HG03521 (cell line): ENCODE data around the gene KIAA0753.

Source experiments
- ATAC-seq: cut with Tn5 transposase; IDR thresholded peaks from one replicate; pipeline ENCODE4 v1.9.1; 2021; ENCODE audit warnings: mild to moderate bottlenecking, moderate library complexity; ENCODE audit not compliant: unreplicated experiment

KIAA0753 gene

DNA sequence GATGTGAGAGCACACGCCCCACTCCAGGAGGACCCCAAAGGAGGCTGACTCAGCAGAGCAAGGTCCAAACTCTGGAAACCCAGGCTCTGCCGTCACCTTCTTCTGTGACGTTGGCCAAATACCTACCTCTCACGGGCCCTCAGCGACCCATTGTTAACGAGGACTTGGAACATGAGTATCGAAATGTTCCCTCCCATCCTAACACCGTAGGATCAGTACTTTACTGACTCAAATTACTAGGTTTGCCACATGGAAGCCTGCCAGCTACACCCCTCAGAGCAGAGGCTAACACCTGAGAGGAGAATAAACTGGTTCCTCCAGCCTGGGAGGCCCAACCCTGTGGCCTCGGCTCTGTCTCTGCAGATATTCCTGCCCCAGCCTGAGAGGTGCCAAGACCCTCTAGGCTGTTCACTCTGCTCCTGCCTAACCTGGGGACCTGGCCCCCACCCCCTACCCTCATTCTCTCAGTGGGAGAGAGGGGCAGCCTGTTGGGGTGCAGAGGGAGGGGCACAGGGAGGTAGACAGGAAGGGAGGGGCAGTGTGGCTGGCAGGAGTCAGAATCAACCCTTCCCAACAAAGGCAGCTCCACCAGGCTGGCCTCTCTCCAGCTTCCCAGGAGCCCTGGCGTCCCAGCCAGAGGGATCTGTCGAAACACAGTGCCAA lies 88.5 kb downstream of the KIAA0753 start:
- no peak for ATAC-seq

DNA sequence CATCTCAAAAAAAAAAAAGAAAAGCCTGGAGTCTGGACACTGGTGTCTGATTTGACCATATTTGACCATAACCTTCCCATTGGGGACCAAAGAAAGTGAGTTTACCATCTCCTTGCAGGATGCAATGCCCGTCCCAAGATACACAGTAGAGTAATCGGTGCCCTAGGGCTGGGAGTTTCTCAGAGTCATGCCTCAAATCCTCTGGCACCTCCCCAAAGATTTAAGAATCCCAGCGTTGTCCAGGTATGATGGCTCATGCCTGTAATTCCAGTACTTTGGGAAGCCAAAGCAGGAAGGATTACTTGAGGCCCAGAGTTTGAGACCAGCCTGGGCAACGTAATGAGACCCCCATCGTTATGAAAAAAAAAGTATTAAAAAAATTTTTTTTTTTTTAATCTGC lies 89.2 kb downstream of the KIAA0753 start:
- ATAC-seq, result no peak

DNA sequence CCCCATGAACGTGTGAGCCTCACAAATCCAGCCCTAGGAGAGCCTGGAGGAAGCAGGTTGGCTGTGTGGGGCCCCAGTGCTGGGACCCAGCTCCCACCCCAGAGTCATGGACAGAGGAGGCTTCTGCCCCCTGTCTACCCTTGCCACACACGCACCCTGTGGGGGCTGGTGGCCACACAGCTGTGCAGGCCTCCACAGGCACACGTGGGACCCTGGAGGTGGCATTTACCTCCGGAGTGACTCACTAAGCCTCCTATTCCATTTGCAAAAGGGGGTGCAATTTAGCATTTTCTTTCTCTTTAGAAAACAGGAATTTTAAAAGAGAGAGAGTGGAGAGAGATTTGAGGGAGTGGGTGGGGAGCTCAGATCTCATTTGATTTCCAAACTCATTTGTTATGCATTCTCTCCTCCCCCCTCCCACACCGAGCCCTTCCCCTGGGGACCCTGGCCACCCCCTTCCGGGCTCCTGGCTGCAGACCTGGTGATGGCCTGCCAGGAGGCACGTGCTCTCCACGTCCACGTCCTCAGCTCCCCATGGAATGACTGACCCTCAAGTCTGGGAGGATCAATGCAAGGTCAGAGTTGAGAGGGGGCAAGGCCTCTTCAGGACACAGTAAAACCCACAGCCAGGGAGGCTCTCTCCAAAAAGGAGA lies 91.0 kb downstream of the KIAA0753 start:
- no peak for ATAC-seq

DNA sequence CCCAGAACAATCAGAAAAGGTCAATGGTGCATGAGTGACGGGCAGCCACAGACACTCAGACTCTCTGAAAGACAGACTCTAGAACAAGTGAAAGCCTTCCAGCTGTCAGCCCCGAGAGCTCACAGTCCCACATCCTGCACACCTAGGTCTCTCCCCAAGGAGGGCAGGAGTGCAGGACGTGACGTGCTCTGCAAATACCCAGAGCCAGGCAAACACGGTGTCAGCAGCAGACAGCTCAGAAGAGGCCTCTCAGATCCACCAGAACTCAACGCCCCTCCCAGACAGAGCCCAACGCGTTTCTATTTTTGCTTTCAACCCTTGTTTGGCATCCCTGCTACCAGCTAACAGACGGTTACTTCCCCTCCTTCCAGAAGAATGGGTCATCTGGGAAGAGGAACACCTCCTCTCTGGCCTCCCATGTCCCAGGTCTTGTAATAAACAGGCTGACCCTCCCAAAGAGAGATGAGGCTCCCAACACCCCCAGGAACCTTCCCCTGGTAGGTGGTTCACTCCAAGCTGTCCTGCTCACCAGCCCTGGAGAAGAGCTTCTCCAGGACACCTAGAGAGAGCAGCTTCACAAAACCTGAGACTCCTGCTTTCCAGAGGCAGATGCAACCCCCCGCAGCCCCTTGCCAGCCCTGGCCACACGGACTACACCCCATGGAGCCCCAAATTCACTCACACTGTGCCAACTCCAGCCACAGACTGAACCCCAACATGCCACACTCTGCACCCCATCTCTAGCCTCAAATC lies 91.8 kb downstream of the KIAA0753 start:
- ATAC-seq, result no peak

DNA sequence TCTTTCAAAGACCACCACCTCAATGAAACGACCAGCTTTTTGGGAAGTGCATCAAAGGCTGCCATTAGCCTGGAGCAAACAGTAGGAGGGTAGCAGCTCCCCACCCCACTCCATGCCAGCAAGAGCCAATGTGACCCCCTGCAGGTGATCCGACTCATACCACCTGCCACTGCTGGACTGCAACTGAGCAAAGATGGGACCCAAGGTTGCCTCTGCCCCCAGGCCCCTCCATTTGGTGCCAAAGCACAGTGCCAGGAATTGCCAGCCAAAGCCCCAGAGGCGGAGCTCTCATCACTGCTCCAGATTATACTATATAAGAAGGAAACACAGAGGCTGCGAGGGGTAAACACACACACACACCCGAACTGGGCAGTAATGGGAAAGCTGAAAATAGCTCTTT lies 92.5 kb downstream of the KIAA0753 start:
- no peak for ATAC-seq

DNA sequence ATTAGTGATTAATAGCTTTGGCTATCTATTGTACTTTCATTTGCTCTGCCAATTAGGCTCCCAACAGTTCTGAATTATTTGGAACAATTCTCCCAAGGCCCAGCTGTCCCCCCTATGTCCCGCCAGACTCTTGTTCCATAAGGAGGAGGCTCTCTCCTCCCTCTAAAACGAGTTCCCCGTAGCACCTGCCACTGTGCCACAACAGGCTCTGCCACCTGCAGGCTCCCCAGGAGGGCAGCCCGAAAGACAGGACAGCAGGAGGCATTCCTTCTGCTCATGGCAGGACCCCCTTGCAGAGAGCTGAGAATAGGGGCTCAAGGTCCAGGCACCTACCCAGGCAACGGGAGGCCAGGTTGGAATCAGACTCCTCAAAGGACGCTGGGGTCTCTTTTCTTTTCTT lies 93.2 kb downstream of the KIAA0753 start:
- no peak for ATAC-seq

DNA sequence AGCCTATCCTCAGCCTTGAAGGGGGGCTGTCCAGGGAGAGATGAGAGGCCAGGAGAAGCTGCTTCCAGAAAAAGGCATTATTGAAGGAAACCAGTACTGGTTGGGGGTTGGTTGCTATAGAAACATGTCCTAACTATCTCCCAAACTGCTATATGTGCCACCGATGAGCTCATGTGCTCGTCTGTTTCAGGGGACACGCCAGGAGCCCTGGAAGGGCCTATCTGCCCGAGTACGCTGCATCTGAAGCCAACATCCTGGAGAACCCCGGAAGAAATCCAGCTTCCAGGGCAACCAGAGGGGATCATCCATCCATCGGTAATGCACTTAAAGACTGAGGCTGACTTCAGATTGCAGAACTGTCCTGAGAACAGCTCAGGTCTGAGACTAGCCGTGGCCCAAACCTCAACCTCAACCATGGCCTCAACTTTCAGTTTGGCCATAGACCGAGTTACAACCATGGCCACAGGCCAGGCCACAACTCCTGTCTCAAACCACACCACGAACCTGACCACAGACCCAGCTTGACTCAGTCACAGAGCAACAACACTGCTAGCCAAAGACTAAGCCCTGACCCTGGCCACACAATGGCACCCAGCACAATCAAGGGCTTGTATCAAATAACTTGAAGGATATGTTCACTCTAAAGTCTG lies 94.3 kb downstream of the KIAA0753 start:
- ATAC-seq, result no peak

DNA sequence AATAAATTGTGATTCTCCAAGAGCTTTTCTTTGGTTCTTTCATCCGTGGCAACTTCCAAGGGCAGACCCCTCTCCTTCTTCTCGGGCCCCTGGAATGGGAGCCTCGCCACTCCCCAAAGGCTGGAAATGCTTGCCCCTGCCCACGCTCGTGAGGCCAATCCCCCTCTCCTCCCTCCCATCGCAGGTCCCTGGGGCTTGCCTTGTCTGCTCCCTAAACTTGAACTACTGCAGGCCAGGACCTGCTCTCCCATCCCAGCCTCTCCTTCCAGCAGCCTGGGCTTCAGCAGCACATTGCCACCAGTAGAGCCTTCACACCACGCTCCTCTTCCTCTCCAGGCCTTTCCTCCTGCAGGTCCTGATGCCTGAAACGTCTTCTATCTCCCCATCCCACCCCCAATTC lies 95.2 kb downstream of the KIAA0753 start:
- no peak for ATAC-seq

DNA sequence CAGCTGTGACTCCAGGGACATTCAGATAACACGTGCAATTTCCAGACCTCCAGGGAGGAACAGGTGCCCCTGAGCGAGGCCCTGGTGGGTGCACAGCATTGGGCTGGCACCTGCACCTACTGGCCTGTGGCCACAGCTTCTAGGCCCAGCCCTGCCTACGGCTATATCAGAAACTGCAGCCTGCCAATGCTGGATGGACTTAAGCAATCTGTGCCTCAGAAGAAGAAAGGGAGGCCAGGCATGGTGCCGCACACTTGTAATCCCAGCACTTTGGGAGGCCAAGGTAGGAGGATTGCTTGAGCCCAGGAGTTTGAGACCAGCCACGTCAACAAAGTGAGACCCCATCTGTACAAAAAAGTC lies 96.5 kb downstream of the KIAA0753 start:
- ATAC-seq, result no peak

DNA sequence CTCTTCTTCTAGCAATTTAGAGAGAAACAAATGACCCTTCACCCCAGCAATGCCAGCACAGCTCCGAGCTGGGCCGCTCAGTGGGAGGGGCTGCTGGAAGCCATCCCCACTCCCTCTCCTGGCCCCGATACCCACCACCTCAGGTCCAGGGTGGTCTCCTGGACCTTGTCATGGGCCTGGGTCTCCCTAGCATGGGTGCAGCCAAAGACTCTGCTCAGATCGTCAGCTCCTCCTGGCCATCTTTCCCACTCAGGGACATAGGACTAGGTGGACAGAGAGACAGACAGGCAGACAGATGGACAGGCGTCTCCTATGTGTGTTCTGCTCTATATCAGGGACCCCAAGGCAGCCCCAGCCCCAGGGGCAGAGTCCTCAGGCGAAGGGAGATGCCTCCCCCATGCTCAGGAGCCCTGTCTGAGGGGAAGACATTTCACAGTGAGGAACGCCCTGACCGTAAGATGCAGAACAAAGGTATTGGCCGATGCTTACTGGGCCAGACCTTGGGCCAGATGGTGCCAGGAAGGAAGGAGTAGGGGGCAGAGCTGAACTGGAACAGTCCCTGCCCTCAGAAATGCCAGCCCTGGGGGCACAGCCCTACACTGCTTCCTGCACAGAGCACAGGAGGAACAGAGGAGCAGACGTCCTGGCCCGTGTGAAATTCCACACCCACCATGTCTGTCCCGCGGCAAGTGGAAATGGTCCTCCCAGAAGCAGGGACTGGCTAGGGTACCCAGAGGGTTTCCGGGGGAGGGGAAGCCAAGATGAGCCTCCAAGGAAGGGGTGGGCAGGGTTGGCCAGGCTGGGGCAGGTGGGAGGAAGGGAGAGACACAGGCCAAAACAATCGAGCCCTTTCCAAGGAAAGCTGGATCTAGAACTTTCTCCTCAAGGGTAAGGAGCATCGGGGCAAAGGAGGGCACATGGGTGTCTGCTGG lies 97.2 kb downstream of the KIAA0753 start:
- no peak for ATAC-seq

DNA sequence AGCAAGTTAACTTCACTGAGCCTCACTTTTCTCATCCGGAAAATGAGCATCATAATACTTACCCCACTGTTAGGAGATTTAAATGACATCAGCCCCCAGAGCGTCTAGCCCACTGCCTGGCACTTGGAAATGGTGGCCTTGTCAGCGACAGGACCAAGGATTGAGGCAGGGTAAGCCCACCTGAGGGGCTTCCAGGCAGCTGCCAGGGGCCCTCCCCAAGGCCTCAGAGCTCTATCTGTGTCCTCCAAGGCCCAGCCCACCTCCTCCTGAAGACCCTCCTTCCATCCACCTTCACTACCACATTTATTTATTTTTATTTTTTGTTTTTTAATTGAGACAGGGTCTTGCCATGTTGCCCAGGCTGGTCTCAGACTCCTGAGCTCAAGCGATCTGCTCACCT lies 97.9 kb downstream of the KIAA0753 start:
- ATAC-seq, result no peak

DNA sequence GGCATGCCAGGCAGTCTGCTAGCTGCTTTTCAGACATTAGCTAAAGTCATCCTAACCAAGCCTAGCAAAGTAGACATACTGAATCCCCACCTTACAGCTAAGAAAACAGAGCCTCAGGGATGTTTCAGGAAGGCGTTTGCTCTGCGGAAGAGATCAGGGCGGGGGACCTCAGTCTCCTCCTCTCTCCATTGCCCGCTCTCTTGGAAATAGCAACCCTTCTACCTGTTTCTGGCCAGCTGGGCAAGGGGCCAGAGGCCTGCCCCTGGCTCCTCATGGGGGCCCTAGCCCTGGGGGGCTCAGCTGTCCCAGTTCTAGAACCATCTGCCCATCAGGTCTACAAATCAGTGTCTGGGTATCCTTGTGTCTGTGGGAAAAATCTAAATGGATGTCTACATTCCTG lies 98.6 kb downstream of the KIAA0753 start:
- ATAC-seq, result no peak

DNA sequence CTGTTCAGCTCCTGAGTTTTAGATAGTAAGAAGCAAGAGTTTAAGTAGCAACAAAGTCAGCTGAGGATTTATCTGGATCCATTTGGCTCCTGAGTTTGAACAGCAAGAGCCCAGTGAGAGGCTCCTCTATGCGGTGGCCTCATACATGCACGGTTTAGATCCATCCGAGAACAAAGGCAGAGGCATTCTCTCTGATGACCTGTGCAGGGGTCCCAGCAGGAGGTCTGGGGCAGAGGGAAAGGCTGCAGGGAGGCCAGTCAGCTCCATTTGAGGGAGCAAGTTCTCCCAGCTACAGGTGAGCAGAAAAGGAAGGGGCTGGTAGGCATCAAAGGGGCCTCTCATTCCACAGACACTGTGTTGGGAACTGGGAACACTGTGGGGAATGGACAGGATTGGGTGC lies 100.6 kb downstream of the KIAA0753 start:
- ATAC-seq, result no peak

DNA sequence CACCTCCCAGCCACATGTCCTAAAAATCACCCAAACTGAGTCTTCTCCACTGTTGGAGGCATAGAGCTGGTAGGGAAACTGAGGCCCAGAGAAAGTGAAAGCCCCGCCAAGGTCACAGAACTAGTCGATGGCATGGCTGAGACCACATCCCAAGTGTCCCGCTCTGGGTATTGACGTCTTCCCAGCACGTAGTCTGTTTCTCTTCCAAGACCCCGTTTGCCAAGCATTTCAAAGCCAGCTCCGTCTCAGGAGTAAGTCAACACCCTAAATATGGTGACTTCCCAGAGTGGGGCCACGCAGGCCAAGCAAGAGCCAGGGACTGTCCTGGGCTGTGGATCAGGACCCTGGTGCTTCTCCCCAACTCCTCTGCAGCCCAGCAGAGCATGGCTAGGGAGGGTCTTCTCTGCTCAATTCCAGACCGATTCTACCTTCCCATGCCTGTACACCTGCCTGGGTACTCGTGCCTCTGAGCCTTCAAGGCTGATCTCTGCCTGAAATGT lies 103.9 kb downstream of the KIAA0753 start:
- ATAC-seq, result no peak

DNA sequence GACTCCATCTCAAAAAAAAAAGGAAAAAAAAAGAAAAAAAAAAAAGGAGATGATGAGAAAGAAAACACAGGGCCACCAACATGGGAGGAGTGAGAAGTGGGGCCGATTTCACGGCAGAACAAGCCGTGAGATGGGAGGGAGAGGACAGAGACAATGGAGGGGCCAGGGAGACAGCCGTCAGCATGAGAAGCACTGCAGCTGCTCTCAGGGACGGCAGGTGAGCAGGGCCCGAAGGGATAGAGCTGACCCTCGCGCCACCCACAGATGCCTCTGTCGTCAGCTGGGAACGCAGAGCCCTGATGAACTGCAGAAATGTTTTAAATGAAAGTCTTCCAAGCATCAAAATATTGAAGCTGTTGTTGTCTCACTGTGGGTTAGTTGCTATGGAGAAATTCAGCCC lies 104.5 kb downstream of the KIAA0753 start:
- no peak for ATAC-seq

DNA sequence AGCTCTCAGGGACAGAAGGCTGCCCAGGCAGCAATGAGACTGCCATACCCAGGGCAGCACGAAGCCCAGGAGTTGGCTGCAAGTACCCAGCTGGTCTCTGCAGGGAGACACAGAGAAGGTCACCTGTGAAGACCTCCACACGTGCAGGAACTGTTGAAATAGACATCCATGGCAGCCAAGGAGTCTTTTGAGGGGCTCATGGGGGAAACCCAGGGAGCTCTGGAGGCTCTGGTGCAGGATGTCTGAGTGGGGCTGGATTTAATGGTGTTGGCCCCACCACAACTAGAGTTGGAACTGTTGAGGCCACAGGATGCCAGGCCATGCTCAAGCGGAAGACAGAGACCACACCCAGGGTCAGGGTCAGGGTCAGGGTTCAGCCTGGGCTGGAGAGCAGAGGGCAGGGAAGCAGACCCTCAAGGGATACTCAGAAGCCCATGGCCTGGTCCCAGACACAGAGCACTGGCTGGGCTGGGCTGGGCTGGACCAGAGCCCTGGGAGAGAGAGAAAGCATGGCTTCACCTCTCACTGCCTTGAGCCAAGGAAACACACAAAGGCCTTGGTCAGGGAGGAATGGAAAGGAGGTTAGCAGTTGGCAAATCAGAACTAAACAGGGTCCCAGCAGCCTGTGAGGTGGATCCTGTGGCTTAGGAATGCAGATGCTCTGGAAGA lies 105.5 kb downstream of the KIAA0753 start:
- no peak for ATAC-seq

DNA sequence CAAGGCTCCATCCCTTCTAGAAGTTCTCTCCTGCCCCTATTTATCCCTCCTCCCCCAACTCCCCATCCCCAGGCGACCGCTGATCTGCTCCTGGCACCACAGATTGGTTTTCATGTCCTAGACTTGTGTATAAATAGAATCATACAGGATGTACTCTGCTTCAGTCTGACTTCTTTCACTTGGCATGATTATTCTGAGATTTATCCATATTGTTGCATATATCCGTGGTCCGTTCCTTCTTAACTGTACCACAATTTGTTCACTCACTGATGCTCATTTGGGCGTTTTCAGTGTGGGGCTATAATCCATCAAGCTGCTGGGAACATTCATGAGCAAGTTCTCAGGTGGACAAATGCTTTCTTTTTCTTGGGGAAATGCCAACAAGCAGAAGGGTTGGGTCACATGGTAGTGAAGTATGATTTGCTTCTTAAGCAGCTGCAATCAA lies 108.0 kb downstream of the KIAA0753 start:
- no peak for ATAC-seq

DNA sequence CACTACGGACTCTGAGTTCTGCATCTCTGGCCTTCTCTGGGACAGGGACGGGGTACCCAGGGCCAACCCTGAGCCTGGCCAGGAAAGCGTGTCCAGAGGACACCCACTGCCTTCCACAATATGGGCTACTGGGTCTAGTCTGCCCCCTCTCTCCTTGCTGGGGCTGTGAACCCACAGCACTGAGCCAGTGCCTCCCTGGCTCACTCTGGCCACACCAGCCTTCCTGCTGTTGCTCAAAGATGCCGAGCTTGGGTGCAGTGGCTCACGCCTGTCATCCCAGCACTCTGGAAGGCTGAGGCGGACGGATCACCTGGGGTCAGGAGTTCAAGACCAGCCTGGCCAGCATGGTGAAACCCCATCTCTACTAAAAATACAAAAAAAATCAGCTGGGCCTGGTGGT lies 108.9 kb downstream of the KIAA0753 start:
- no peak for ATAC-seq

DNA sequence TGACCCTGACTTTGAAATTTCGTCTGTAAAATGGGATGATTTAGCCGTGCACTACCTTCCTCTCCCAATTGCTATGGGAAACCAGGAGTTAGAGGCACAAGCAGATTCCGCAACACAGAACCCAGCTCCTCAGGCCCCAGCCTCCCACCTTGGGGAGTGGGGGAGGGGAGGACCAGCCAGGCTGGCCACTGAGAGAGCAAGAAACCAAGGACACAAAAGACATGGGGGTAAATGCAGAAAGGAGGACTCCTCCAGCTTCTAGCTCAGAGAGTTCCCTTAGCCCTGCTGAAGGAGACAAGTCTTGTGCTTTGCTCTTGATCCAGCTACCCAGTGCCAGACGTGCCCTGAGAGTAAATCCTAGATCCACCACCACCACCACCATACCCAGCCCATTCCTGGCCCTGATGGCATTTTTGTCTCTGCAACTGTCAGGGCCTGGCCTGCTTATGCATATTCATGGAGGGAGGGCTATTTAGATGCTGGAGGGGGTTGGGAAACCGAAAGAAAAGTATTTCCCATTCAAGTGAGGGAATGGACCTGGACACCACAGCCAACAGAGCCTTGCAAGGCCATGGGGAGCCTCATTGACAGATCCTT lies 110.1 kb downstream of the KIAA0753 start:
- no peak for ATAC-seq

DNA sequence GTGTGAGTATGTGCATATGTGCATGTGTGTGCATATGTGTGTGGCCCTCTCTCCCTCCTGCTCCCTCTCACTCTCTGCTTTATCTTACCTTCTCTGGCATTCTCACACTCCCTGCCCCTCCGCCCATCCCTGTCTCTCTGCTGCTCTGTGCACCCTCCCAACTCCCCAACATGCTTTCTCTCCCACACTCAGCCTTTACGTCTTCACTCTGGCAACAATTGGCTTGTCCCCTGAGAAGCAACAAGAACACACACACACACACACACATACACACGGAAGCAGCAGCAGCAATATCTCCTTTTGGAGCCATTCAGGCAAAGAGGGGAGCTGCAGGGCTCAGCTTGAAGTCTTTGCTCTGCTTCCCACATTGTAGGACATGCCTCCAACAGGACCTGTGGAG lies 112.0 kb downstream of the KIAA0753 start:
- no peak for ATAC-seq
